Endometrial microvascular endothelial cells (primary cell): ENCODE measurements around the gene NUP107. TPM values are rescaled to one million over a fixed set of nuclear protein-coding genes. Genes with fewer than 3 reads are reported as not detected.
"Not testable (repeated sequence)": the region's sequence is repeated elsewhere in the genome, so short reads cannot be mapped to it uniquely, and the experiment has no call there.

Experiments used
- in situ Hi-C: cut with HindIII; loops from 2 replicates; pipeline ENCODE4 v1.10.0; 2017; ENCODE audit warnings: low sequenced_read_pairs, low pct_unique_long_range_greater_than_20kb; ENCODE audit errors: inconsistent ontology term
- total RNA-seq: library from RNA; depleted of rRNA; stranded (reverse); fragments of >200 nt; gene quantifications from one replicate; pipeline ENCODE4 v1.2.3, GENCODE V29; 2015; ENCODE audit errors: inconsistent ontology term

NUP107 gene
- total RNA-seq, result 65.0 TPM

DNA sequence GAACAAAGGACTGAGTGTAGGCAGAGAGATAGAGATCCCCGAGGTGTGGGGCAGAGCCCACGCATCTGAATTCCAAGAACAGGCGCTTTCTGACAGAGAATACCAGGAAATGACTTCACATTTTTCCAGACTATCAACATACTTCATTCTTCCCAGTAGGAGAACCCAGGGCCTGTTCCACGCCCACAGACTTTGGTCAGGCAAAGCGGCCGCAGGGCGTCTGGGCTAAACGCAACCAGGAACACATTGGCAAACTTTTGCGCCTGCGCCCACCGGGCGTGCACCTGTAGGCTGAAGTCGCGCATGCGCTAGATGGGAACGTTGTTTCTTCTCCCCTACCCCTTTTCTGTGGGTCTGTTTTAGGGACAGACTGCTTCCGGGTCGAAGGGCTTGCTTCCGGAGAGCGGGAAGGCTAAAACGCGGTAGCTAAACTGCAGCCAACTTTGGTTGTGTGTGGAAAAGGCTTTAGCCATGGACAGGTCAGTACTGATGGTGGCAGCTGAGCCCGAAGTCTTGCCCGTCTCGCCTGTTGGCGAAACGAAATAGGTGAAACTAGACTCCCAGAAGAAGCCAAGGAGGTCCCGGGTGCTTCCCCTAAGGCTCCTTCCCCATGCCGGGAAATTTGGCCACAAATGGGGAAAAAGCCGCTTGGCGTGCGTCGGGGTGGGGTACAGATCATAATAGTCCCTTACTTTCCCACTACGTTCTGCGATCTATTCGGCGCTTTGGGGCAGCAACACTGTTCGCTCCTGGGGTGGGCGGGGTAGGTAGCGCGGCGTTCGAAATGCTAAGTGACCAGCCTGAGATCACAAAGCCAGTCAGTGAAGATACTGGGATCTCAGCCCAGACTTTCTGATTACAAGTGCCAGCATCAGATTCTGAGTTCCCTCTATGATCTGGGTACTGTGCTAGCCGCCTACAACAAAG is at the start of gene NUP107:
Gene NUP107 (plus strand): TSS at position 384 of the 927 bp plus-strand sequence. CDS start 88 bp downstream, at position 472.
- in situ Hi-C loops, result no loop called here

DNA sequence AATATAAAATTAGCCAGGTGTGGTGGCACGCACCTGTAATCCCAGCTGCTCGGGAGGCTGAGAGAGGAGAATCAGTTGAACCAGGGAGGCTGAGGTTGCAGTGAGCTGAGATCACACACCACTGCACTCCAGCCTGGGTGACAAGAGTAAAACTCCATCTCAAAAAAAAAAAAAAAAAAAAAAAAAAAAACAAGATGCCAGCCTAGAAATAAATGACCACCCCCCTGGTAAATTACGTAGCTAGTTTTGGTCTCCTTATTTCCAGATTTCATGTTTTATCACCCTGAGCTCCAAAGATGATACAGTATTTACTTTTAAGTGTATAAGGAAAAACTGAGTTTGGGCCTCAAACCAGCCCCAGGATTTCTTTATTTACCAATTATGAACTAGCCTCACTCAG is 49.3 kb upstream of the NUP107 start:
- in situ Hi-C loops, result not testable (repeated sequence)

DNA sequence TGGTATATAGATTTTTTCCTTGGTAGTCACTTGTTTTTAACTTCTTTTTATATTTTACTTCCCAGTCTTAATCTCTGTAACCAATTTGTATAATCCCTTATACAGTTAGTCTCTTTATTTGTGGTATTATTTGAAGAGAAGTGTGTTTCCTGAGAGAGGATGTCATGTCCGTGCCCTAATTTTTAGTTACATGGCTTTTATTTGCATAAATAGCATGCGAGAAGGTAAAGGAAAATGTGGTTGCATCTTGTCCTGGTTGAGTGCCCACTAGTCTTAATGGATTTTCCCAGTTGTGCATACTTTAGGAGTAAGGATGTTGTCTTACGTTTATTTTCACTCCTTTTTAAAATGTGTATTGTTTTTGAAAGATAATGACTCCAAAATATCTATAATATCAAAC is 48.6 kb upstream of the NUP107 start:
- in situ Hi-C loops, result no loop called here

DNA sequence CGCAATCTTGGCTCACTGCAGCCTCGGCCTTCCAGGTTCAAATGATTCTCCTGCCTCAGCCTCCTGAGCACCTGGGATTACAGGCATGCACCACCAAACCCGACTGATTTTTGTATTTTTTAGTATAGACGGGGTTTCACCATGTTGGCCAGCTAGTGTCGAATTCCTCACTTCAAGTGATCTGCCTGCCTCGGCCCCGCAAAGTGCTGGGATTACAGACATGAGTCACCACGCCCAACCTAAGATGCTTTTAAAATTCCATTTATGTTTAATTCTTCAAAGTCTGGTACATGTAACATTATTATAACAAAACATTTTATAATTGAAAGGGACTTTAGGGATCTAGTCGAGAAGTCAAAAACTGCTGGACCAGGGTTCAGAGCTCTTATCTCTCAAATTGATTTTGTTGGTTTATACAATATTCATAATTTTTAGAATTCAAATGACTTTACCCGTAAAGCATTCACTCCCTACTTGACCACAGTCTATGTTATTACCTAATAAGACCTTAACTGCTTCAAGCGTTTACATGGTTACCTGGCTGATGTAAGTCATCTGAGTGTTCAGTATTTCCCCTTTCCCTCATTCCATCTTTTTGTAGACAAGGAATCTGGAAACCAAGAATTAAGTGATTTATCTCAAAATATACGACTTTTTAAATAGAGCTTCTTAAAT is 47.9 kb upstream of the NUP107 start:
- in situ Hi-C loops, result no loop called here

DNA sequence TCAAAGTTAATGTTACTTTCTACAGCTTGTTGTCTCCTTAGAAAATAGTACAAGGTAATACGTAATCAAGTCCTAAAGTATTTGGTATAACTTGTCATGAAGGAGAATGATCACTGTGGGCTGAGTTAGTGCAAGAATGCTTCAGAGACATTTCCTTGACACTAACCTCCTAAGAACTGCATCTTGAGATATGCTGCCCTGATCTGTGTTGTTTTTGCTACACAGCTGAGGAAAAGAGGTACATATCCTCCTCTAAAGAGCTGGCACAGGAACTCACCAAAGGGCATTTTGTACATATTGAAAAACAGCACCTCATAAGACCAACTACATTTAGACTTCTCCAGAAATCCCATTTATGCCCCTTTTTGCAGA is 47.4 kb upstream of the NUP107 start:
- in situ Hi-C loops, result no loop called here

DNA sequence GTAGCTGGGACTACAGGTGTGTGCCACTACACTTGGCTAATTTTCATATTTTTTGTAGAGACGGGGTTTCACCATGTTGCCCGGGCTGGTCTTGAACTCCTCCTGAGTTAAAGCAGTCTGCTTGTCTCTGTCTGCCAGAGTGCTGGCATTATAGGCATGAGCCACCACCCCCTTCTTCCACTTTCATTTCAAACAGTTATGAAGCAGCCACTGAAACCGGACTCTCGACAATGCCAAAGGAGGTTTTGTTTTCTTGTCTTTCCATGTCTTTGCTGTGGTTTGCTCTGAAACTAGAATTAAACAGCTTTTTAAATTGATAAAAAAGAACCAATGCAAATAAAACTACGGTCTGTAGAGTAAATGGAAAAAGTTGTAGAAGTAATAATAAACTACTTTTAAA is 45.6 kb upstream of the NUP107 start:
- in situ Hi-C loops, result no loop called here

DNA sequence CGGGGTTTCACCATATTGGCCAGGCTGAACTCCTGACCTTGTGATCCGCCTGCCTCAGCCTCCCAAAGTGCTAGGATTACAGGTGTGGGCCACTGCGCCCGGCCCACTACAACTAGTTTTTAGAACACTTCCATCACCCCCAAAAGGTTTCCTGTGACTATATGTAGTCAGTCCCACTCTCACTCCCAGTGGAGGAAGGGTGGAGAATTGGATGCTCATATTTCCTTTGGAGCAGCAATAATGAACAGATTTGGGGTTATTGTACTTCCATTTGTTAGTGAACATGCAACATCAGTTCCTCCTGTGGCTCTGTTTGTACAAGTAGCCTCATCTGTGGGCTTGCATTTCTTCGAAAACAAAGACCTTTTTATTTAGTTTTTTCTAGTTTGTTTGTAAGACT is 40.3 kb upstream of the NUP107 start:
- in situ Hi-C loops, result no loop called here

DNA sequence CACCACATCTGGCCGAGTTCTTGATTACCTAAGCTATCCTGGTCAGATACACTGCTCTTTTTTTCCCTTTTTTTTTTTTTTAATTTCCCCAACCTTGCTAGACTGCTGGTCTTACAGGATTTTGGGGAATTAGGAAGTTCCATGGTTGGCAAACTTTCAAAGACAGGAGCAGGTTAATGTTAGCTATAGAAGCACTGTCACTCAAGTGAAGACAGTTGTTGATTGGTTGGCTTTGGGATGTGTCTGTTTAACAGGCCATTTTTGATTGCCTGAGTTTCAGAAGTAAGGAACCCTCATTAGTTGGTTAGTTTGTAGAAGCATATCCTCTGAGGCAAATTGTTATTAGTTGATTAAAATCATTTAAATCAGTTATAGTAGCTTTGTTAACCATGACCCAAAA is 39.3 kb upstream of the NUP107 start:
- in situ Hi-C loops, result no loop called here

DNA sequence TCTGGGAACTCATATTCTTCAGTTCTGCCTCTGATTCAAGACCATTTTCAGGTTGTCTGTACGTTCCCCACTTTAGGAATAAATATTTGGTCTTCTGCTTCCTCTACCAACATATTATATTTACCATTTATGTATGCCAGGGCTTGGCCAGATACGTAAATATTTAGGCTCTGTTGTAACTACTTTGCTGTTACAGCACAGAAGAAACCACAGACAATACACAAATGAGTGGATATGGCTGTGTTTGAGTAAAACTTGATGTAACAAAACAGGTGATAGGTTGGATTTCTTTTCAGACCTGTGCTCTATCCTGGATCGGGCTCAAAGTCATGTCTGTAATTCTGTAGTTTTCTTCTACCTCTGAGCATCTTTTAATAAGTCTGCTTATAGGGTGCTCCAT is 38.6 kb upstream of the NUP107 start:
- in situ Hi-C loops, result no loop called here

DNA sequence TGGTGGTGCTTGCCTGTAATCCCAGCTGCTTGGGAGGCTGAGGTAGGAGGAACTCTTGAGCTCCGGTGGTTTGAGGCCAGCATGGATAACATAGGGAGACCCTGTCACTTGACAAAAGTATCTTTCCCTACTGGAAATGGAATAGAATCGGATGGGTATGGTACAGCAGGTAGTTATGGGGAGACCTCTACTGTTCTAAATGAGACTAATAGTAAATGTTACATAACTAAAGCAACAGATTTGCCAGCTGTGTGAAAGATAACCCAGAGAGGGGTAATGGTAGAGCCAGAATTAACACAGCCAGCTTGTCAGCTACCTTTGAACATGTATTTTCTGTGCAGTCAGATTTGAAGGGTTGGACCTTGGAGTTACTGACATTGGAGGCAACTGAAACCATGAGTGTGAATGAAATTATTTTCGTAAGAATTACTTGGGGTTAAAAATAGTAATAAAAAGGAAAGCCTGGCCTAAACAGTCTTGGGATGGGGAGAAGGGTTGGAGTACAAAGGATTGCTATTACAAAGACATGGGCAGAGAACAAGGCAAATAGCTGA is 21.7 kb upstream of the NUP107 start:
- in situ Hi-C loops, result no loop called here

DNA sequence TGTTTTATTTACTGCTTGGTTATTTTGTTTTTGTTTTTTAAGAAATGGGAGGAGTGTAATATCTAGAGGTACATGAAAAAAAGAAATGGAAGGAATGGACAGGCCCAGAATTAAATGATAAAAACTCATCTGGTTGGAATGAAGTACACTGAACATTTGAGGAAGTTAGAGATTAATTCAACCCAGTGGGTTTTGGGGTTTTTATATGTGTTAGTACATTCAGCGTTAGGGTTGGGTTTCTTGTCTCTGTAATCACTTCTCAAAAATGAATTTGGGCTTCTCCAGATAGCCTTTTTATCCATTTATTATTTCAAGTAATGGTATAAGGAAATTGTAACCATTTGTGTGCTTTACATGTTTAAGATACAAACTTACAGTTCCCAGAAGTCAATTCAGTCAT is 19.5 kb upstream of the NUP107 start:
- in situ Hi-C loops, result no loop called here

DNA sequence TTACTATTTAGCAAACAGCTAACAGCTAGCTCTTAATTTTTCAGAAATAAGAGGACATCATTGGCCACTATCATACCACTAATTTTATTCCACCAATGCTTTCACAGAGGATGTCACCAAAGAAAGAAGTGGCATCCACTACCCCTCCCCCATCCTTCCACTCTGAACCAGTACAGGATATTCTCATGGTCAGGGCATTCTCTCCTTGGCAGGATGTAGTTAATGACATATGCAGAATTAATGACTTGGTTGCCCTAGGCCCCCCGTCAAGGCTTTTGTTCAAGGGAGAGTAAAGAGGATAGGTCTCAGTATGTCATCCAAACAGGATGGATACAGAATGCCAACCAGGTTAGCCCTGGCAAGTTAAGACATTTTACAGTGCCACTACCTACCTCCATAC is 18.9 kb upstream of the NUP107 start:
- in situ Hi-C loops, result no loop called here

DNA sequence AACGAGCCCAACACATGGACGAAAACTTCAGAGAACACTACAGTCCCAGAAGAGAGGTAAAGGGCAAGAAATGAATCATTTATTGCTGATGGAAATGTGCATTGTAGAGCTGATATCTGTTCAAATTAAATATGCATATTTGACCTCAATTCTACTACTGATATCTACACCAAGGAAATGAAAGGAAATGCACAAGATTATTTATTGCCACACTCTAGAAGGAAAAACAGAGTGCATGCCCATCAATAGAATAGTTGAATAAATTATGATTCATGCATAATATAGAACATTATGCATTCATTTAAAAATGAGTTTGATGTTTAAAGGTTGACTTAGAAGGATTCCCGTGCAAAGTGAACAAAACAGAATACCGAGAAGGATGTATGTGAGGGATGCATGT is 15.6 kb upstream of the NUP107 start:
- in situ Hi-C loops, result no loop called here

DNA sequence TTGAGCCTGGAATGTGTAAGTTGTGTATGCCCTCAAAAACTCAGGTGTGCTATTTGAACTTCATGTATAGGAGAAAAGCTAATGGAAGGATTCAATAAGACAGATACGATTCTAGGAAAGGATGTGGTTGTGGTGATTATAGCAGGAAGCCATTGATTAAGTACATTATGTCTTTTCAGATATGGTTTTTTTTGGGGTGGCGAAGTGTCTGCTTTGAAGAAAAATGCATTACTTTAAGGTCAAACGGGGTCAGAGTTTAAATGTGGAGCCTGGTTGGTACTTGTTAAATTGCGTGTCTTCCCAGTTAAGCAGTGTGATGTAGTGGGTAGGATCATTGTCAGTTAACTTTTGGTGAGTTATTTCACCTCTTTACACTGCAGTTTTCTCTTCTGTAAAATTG is 13.0 kb upstream of the NUP107 start:
- in situ Hi-C loops, result no loop called here

DNA sequence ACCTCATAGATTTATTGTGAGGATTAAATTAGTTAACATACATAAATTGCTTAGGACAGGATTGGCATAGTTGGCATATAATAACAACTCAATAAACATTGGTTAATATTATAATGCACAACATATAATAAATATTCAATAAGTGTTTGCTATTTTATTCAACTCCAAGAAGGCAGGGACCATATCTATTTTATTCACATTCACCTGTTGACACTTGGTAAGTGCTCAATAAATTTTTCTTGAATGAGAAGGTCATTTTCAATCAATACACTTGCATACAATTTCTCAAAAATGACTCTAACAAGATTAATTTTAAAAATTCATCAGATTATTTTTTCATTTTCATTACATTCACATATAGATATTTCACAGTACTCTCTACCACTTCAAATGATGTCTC is 12.4 kb upstream of the NUP107 start:
- in situ Hi-C loops, result no loop called here

DNA sequence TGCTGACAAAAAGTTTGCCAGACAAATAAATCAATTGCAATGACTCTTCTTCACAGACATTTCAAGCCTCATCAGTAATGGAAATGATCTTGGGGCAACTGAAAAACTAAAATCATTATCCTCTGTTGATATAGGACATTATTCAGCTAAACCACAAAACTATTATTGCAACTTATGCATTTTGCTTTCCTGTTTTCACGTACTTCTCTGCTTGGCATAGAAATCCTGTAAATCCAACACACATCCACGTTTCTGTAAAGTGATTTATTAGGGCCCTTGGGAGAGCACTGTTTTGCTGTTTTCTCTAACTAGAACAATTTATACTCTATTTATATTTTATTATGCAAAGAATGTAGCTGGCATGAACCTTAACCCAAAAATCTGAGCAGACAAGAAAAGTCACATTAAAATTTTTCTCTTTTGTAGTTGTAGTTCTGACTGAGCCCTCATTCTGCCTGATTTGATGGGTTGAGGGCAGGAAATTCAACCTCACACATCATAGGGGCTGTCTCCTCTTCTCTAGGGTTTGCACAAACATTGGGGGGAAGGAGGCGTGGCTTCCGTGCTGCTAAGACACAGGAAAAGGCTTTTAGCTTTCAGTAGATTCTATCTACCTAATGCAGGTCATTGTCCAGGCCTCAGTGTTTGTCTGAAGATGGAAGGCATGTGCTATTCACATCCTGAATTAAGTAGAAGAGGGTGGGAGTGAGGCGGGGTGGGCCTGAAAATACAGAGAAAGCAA is 11.5 kb upstream of the NUP107 start:
- in situ Hi-C loops, result no loop called here

DNA sequence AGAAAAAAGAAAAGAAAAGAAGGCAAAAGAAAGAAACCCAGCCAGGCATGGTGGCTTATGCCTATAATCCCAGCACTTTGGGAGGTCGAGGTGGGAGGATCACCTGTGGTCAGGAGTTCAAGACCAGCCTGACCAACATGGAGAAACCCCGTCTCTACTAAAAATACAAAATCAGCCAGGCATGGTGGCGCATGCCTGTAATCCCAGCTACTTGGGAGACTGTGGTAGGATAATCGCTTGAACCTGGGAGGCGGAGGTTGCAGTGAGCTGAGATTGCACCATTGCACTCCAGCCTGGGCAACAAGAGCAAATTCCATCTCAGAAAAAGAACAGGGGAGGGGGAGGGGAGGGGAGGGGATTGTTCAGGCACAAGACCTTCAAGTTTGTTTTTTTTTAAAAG is 9.9 kb upstream of the NUP107 start:
- in situ Hi-C loops, result not testable (repeated sequence)

DNA sequence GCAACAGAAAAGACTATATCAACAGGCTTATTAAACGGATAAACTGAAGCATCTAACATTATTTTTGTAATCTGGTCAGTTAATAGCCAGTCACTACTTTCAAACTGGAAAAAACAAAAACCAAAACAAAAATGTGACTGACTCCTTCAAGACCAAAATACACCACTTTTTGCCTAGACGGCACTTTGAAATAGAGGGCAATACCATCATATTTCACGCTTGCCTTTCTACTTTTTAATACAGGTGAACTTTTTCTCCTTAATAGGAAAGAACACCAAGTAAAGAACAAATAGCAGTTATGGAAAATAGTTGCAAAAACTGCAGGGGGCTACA is 550 bp upstream of the NUP107 start:
- in situ Hi-C loops, result no loop called here

DNA sequence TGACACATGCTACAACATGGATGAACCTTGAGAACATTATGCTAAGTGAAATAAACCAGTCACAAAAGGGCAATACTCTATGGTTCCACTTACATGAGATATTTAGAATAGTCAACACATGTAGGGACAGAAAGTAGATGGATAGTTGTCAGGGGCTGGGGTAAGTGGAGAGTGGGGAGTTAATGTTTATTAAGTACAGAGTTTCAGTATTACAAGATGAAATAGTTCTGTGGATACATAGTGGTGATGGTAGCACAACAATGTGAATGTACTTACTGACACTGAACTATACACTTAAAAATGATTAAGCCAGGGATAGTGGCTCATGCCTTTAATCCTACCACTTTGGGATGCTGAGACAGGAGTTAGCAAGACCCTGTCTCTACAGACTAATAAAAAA is 8.7 kb downstream of the NUP107 start:
- in situ Hi-C loops, result no loop called here

DNA sequence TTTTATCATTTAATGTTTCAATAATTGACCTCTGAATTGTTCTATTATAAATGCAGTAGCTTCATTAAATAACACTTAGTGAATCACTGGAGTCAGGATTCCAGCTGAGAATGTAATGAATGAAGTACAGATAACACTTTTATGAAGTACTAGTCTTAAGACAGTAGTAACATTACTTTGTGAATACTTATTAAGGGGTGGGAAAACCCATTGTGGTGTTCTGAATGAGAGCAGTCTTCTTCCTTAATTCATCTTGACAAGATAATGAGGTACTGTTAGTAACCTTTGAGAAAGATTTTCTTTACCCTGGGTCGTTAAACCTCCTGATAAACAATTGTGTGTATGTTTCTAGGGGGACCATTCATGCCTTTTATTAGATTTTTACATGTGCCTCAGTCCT is 12.7 kb downstream of the NUP107 start:
- in situ Hi-C loops, result no loop called here
